Measurements from ENCODE around the gene VPS26B. TPM values are rescaled to one million over a fixed set of nuclear protein-coding genes. Genes with fewer than 3 reads are reported as not detected.
A peak's percentile ranks its signal among the peaks of the same experiment; 100 is the strongest.
"Not testable (repeated sequence)": the region's sequence is repeated elsewhere in the genome, so short reads cannot be mapped to it uniquely, and the experiment has no call there.

The VPS26B gene
- total RNA-seq = 61.1 TPM

- FAIRE-seq (no peak), DNase-seq (ENCODE audit: low spot score in 2 of 2) (peak; percentile 90 to 93)
Observed at GRCh38 chr11:134223836-134224709, at the start of gene VPS26B, which contains the start of gene NCAPD3. VPS26B (plus strand) TSS chr11:134224671; CDS start chr11:134225123, 452 bp downstream. NCAPD3 (minus strand) TSS chr11:134223967; CDS start chr11:134223926, 41 bp downstream.

- no peak for DNase-seq (ENCODE audit: low spot score in 2 of 2)
- no peak for FAIRE-seq
Observed at GRCh38 chr11:134176284-134176683, 48.2 kb upstream of the VPS26B start.

GRCh38 chr11:134178032-134178674, 46.3 kb upstream of the VPS26B start:
- no peak for FAIRE-seq

GRCh38 chr11:134181707-134182106, 42.8 kb upstream of the VPS26B start:
- FAIRE-seq (no peak), DNase-seq (ENCODE audit: low spot score in 2 of 2) (no peak)

More at GRCh38 chr11:134178032-134178674, 46.3 kb upstream of the VPS26B start:
- no peak for DNase-seq (ENCODE audit: low spot score in 2 of 2)

GRCh38 chr11:134188092-134188491, 36.4 kb upstream of the VPS26B start:
- not testable (repeated sequence) for DNase-seq (ENCODE audit: low spot score in 2 of 2); FAIRE-seq

- no peak for DNase-seq (ENCODE audit: low spot score in 2 of 2)
- FAIRE-seq = no peak
Observed at GRCh38 chr11:134196756-134197155, 27.7 kb upstream of the VPS26B start.

GRCh38 chr11:134199531-134199930, 24.9 kb upstream of the VPS26B start:
- no peak for FAIRE-seq
- DNase-seq (ENCODE audit: low spot score in 2 of 2) = no peak

- no peak for FAIRE-seq
Observed at GRCh38 chr11:134200688-134201087, 23.8 kb upstream of the VPS26B start.

GRCh38 chr11:134202661-134203060, 21.8 kb upstream of the VPS26B start:
- FAIRE-seq (peak; percentile 10), DNase-seq (ENCODE audit: low spot score in 2 of 2) (no peak)

More at GRCh38 chr11:134200688-134201087, 23.8 kb upstream of the VPS26B start:
- DNase-seq (ENCODE audit: low spot score in 2 of 2) = no peak

- FAIRE-seq (no peak), DNase-seq (ENCODE audit: low spot score in 2 of 2) (no peak)
Observed at GRCh38 chr11:134205729-134206128, 18.7 kb upstream of the VPS26B start.

- FAIRE-seq (no peak), DNase-seq (ENCODE audit: low spot score in 2 of 2) (no peak)
Observed at GRCh38 chr11:134206185-134206584, 18.3 kb upstream of the VPS26B start.

GRCh38 chr11:134207538-134208239, 16.8 kb upstream of the VPS26B start:
- FAIRE-seq (no peak), DNase-seq (ENCODE audit: low spot score in 2 of 2) (no peak)

- FAIRE-seq = no peak
- DNase-seq (ENCODE audit: low spot score in 2 of 2) = no peak
Observed at GRCh38 chr11:134215836-134216235, 8.6 kb upstream of the VPS26B start.

GRCh38 chr11:134216816-134217215, 7.7 kb upstream of the VPS26B start:
- FAIRE-seq (no peak), DNase-seq (ENCODE audit: low spot score in 2 of 2) (no peak)

- DNase-seq (ENCODE audit: low spot score in 2 of 2) = no peak
- FAIRE-seq = no peak
Observed at GRCh38 chr11:134223121-134223520, 1.4 kb upstream of the VPS26B start.

GRCh38 chr11:134224710-134225664, 516 bp downstream of the VPS26B start:
- no peak for FAIRE-seq
- peak; percentile 42 to 56 for DNase-seq (ENCODE audit: low spot score in 2 of 2)

GRCh38 chr11:134226806-134227325, 2.4 kb downstream of the VPS26B start:
- no peak for FAIRE-seq

GRCh38 chr11:134228625-134229024, 4.2 kb downstream of the VPS26B start:
- DNase-seq (ENCODE audit: low spot score in 2 of 2) = no peak
- no peak for FAIRE-seq

More at GRCh38 chr11:134226806-134227325, 2.4 kb downstream of the VPS26B start:
- no peak for DNase-seq (ENCODE audit: low spot score in 2 of 2)

GRCh38 chr11:134229126-134229790, 4.8 kb downstream of the VPS26B start:
- FAIRE-seq = no peak
- DNase-seq (ENCODE audit: low spot score in 2 of 2) = no peak
